GM12878 (cell line): Measurements from ENCODE around the gene EEF1A2. TPM values are rescaled to one million over a fixed set of nuclear protein-coding genes. Genes with fewer than 3 reads are reported as not detected.

ENCODE experiments used
- CEBPZ ChIP-seq: fragments of 150-350 bp; IDR thresholded peaks from 2 replicates; pipeline ENCODE4 v1.6.1; 2016; ENCODE audit warnings: low read depth, low read length
- CTCF ChIP-seq, 3 experiments: IDR thresholded peaks in 2 of 3; conservative IDR thresholded peaks in 1 of 3; 2 replicates each; pipeline ENCODE4 v1.5.1; 2011; ENCODE audit warnings: low read depth in 3 of 3, low read length in 3 of 3, mild to moderate bottlenecking in 3 of 3, control low read depth in 2 of 3, moderate library complexity in 2 of 3, inconsistent platforms in 1 of 3, mixed read lengths in 1 of 3; ENCODE audit not compliant: control insufficient read depth in 2 of 3, insufficient read depth in 1 of 3; ENCODE audit errors: extremely low read depth in 1 of 3
- FOXM1 ChIP-seq: IDR thresholded peaks from 2 replicates; pipeline ENCODE4 v1.6.1; 2012; ENCODE audit warnings: low read depth, mild to moderate bottlenecking, inconsistent platforms, low read length, moderate library complexity
- TCF3 ChIP-seq: IDR thresholded peaks from 2 replicates; pipeline ENCODE4 v1.6.1; 2012; ENCODE audit warnings: low read depth, mild to moderate bottlenecking, low read length, borderline replicate concordance; ENCODE audit not compliant: insufficient read depth
- USF1 ChIP-seq: IDR thresholded peaks from 2 replicates; pipeline ENCODE4 v1.6.1; 2011; ENCODE audit warnings: borderline replicate concordance, low read depth, mild to moderate bottlenecking, moderate library complexity, mixed read lengths, low read length; ENCODE audit not compliant: insufficient read depth; ENCODE audit errors: extremely low read length
- polyA plus RNA-seq, 11 experiments: library from polyadenylated mRNA; depleted of rRNA in 4 of 11; unstranded in 6 of 11; stranded (reverse) in 5 of 11; fragments of >200 nt; fragmentation: Nextera tagmentation in 4 of 11; fragmentation: Illumina TruSeq in 1 of 11; extraction: Ambion mirVana in 4 of 11; extraction: Trizol in 1 of 11; gene quantifications; 1 replicate in 1 of 11; 2 replicates in 10 of 11; pipeline versions ENCODE4 v1.2.1 to v1.2.3, GENCODE V29; 2011 to 2016; ENCODE audit warnings: inconsistent platforms in 2 of 11, missing spikeins in 2 of 11, low read depth in 1 of 11
- total RNA-seq, 4 experiments: library from RNA; depleted of rRNA in 3 of 4; stranded (reverse); fragments of >200 nt in 3 of 4; fragmentation: Illumina TruSeq in 1 of 4; extraction: Trizol in 1 of 4; gene quantifications; 2 replicates each; pipeline versions ENCODE4 v1.2.1 to v1.2.3, GENCODE V29; 2013 to 2021

EEF1A2 gene
- total and polyA plus RNA-seq, 10 of the 15 experiments (the other 5 are each of a cell fraction or from before 2014, with no cell fraction given): 0.56 TPM; not detected in 9

- TF ChIP-seq TCF3 (no peak), FOXM1 (no peak; the same call in 1 of the 2 replicates), CEBPZ (no peak), CTCF (IDR thresholded peaks at IDR 0.05 in 2 of 3, conservative IDR thresholded peaks at IDR 0.05 in 1 of 3; ENCODE audit: control insufficient read depth in 2 of 3, extremely low read depth in 1 of 3, insufficient read depth in 1 of 3, low read depth in 3 of 3, low read length in 3 of 3) (no peak; a peak in 1 of 6 replicates), USF1 (no peak)
Observed at GRCh38 chr20:63441136-63442099, 57.5 kb downstream of the EEF1A2 start (continued).
